ENCODE data around the gene ITIH6. TPM values are rescaled to one million over a fixed set of nuclear protein-coding genes. Genes with fewer than 3 reads are reported as not detected.

The ITIH6 gene
- total RNA-seq, 1 donor from 2014 or later: not detected

DNA sequence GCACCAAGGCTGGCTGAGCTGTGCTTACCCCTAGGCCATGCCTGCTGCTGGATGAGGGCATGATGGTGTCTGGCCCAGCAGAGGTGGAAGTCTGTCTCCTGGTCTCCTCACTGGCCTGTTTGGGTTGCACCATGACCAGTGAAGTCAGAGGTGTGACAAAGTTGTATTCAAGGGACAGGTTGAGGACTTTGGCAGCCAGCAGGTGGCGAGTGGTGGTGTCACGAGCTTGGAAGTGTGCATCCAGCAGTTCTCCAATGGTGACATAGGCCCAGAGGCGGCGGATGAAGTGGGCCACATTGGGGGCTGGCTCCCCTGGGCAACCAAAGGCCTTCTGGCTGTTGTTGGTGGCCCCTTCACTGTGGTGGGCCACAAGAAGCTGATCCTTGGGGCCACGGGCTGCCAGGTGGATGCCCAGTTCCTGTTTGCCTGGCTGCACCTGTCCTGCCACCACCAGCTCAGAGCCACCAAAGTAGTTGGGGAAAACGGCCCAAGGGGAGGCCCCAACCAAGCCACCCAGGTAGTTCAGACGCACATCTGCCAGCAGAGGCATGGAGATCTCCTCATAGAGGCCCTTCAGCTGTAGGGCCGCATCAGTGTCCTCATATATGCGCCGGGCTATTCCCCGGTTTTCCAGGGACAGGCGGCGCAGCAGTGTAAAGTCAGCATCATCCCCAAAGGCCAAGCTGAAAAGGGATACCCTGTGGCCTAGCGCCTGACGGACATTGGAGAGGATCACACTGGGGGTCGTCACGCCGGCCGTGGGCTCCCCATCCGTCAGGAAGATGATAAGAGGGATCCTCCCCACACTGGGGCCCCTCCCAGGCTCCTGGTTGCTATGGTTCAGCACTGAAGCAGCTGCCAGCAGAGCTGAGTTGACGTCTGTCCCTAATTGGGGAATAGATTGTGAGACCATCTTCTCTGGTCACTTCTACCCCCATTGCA is 39.7 kb downstream of the ITIH6 start:
- Mint-ChIP-seq H3K36me3 (ENCODE audit: unreplicated experiment) (no peaks in the 10 kb centered on the region), H3K27ac (ENCODE audit: unreplicated experiment) (no peak overlapping the region)

DNA sequence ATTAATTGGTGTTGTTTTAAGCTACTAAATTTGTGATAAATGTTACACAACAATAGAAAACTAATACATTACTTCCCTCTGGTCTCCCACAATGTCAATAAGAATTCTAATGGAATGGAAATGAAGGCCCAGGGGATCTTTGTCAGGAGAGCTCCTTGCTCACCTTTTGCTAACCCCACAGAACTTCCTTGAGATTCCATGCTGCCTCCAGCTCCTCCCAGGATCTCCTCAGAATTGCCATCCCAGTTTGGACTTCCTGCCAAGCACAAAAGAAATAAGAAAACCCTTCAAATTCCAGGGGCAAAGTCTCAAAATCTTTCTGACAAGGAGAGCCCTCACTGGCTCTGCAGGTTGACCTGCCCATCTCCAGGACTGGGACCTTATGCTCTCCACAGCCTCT is 43.2 kb downstream of the ITIH6 start:
- no peak overlapping the region for H3K4me3 Mint-ChIP-seq (ENCODE audit: unreplicated experiment)
- H3K27me3 Mint-ChIP-seq (ENCODE audit: unreplicated experiment): peaks cover 3% of the 10 kb centered on the region
- DNase-seq: no peak
- no peaks in the 10 kb centered on the region for H3K9me3 Mint-ChIP-seq (ENCODE audit: unreplicated experiment)
- H3K36me3 Mint-ChIP-seq (ENCODE audit: unreplicated experiment): no peaks in the 10 kb centered on the region
- no peak overlapping the region for H3K27ac Mint-ChIP-seq (ENCODE audit: unreplicated experiment)
- TF ChIP-seq, protein P1, sequence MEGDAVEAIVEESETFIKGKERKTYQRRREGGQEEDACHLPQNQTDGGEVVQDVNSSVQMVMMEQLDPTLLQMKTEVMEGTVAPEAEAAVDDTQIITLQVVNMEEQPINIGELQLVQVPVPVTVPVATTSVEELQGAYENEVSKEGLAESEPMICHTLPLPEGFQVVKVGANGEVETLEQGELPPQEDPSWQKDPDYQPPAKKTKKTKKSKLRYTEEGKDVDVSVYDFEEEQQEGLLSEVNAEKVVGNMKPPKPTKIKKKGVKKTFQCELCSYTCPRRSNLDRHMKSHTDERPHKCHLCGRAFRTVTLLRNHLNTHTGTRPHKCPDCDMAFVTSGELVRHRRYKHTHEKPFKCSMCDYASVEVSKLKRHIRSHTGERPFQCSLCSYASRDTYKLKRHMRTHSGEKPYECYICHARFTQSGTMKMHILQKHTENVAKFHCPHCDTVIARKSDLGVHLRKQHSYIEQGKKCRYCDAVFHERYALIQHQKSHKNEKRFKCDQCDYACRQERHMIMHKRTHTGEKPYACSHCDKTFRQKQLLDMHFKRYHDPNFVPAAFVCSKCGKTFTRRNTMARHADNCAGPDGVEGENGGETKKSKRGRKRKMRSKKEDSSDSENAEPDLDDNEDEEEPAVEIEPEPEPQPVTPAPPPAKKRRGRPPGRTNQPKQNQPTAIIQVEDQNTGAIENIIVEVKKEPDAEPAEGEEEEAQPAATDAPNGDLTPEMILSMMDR (IDR thresholded peaks at IDR 0.05; ENCODE audit: partially characterized antibody, unreplicated experiment): no peak
- no peaks in the 10 kb centered on the region for H3K4me1 Mint-ChIP-seq (ENCODE audit: low read depth, unreplicated experiment)

More for the DNA sequence above, 39.7 kb downstream of the ITIH6 start:
- Mint-ChIP-seq H3K27me3 (ENCODE audit: unreplicated experiment) (peaks cover 3% of the 10 kb centered on the region), H3K4me1 (ENCODE audit: low read depth, unreplicated experiment) (no peaks in the 10 kb centered on the region), H3K4me3 (ENCODE audit: unreplicated experiment) (no peak overlapping the region), H3K9me3 (ENCODE audit: unreplicated experiment) (no peaks in the 10 kb centered on the region)
- no peak for DNase-seq
- TF ChIP-seq, protein P1 (IDR thresholded peaks at IDR 0.05; ENCODE audit: partially characterized antibody, unreplicated experiment): no peak

DNA sequence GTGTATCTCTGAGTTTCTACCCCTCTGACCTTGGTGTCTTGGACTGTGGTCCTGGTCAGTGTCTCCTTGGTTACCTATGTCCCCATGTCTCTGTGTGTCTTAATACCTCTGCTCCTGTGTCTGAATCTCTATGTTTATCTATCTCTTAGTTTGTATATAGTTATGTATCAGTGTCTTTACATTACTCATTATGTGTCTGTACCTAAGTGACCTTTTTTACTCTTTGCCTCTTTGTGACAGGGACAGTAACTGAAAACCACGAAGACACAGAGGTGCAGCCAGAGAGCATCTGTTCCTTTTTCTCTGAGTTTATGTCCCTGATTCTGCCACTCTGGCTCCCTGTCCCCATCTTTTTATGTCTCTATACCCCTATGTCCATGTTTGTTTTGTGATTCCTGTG is 49.4 kb downstream of the ITIH6 start:
- TF ChIP-seq, protein P1 (IDR thresholded peaks at IDR 0.05; ENCODE audit: partially characterized antibody, unreplicated experiment): no peak
- Mint-ChIP-seq H3K36me3 (ENCODE audit: unreplicated experiment) (no peaks in the 10 kb centered on the region), H3K27me3 (ENCODE audit: unreplicated experiment) (no peaks in the 10 kb centered on the region), H3K27ac (ENCODE audit: unreplicated experiment) (no peak overlapping the region), H3K4me1 (ENCODE audit: low read depth, unreplicated experiment) (no peaks in the 10 kb centered on the region), H3K9me3 (ENCODE audit: unreplicated experiment) (no peaks in the 10 kb centered on the region), H3K4me3 (ENCODE audit: unreplicated experiment) (no peak overlapping the region)
- DNase-seq: no peak

DNA sequence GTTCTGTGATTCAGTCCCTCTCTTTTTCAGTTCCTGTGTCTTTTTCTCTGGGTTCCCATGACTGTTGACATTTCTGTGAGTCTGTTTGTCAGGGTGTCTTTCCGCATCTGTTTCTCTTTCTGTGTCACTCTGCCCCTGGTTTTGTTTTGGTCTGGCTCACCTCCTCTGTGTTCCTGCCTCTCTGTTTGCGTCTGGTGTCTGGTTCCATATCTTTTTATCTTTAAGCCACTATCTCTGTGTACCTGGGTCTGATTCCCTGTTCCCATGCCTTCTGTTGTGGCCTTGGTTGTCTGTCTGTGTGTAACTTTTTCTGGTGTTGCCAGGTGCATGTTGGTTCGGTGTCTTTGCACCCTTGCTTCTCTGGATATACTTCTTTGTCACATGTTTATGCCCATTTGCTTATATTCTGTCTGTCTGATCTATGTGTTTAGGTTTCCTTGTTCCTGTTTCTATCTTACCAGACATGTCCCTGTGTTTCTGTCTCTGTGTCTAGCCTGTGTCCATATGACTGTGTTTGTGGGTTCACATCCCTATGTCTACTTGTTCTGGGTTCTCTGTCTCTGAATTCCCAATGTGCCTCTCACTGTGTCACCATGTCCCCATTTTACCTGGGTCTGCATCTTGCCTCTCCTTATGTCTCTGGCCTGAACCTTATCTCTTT is 50.2 kb downstream of the ITIH6 start:
- H3K36me3 Mint-ChIP-seq (ENCODE audit: unreplicated experiment): no peaks in the 10 kb centered on the region
- no peaks in the 10 kb centered on the region for H3K27me3 Mint-ChIP-seq (ENCODE audit: unreplicated experiment)
- no peaks in the 10 kb centered on the region for H3K9me3 Mint-ChIP-seq (ENCODE audit: unreplicated experiment)
- no peak for DNase-seq
- H3K27ac Mint-ChIP-seq (ENCODE audit: unreplicated experiment): no peak overlapping the region
- H3K4me3 Mint-ChIP-seq (ENCODE audit: unreplicated experiment): no peak overlapping the region
- no peaks in the 10 kb centered on the region for H3K4me1 Mint-ChIP-seq (ENCODE audit: low read depth, unreplicated experiment)
- TF ChIP-seq, protein P1 (IDR thresholded peaks at IDR 0.05; ENCODE audit: partially characterized antibody, unreplicated experiment): no peak

DNA sequence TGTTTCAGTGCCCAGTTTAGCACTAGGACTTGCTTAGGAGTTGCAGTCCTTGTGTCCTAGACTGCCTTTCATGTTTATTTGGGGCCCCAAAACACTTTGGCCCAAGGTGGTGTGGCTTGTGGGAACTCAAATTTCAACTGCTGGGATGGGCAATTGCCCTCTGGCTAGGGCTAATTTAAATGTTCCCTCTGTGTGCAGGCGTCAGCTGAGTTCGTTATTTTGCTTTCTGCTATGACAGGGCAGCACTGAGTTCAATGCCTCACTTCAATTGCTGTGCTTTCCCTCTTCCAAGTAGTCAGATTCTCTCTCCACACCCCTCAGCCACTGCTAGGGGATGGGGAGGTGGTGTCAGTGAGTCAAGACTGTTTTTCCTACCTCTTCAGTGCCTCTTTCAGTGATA is 51.1 kb downstream of the ITIH6 start:
- DNase-seq: no peak
- Mint-ChIP-seq H3K27ac (ENCODE audit: unreplicated experiment) (no peak overlapping the region), H3K27me3 (ENCODE audit: unreplicated experiment) (no peaks in the 10 kb centered on the region), H3K4me1 (ENCODE audit: low read depth, unreplicated experiment) (no peaks in the 10 kb centered on the region), H3K36me3 (ENCODE audit: unreplicated experiment) (no peaks in the 10 kb centered on the region), H3K9me3 (ENCODE audit: unreplicated experiment) (no peaks in the 10 kb centered on the region), H3K4me3 (ENCODE audit: unreplicated experiment) (no peak overlapping the region)
- TF ChIP-seq, protein P1 (IDR thresholded peaks at IDR 0.05; ENCODE audit: partially characterized antibody, unreplicated experiment): no peak

Measured in glutamatergic neuron (in vitro differentiated cells).